GM23338 (cell line): ENCODE results near the gene ABHD6.

ENCODE experiments used
- CREB1 ChIP-seq: fragments of 250-450 bp; sonication (Bioruptor Pico); IDR thresholded peaks from 2 replicates; pipeline ENCODE4 v1.5.0; 2020; ENCODE audit warnings: low read depth, mild to moderate bottlenecking, moderate library complexity
- EZH2 ChIP-seq: fragments of 200-600 bp; sonication (generic); IDR thresholded peaks from one replicate; pipeline ENCODE4 v1.8.0; 2017; ENCODE audit warnings: antibody characterized with exemption, mild to moderate bottlenecking, low read depth; ENCODE audit not compliant: unreplicated experiment
- EZH2phosphoT487 ChIP-seq: fragments of 200-600 bp; sonication (generic); IDR thresholded peaks from one replicate; pipeline ENCODE4 v1.8.1; 2018; ENCODE audit warnings: antibody characterized with exemption; ENCODE audit not compliant: unreplicated experiment
- JUNB ChIP-seq: IDR thresholded peaks from one replicate; pipeline ENCODE4 v1.6.1; 2016; ENCODE audit warnings: antibody characterized with exemption; ENCODE audit not compliant: unreplicated experiment
- POLR2AphosphoS5 ChIP-seq: IDR thresholded peaks from 2 replicates; pipeline ENCODE4 v1.6.1; 2016; ENCODE audit warnings: antibody characterized with exemption, low read depth
- TF ChIP-seq, protein P1 (sequence below), 2 experiments: fragments of 200-600 bp in 1 of 2; sonication (generic) in 1 of 2; conservative IDR thresholded peaks; 2 replicates each; pipeline versions ENCODE4 v1.5.1 to v1.6.1; 2016 to 2017; ENCODE audit warnings: antibody characterized with exemption in 2 of 2, low read depth in 2 of 2, mild to moderate bottlenecking in 2 of 2, moderate library complexity in 1 of 2
- TF ChIP-seq, protein P2 (sequence below): IDR thresholded peaks from one replicate; pipeline ENCODE4 v1.6.1; 2018; ENCODE audit warnings: antibody characterized with exemption; ENCODE audit not compliant: unreplicated experiment

DNA sequence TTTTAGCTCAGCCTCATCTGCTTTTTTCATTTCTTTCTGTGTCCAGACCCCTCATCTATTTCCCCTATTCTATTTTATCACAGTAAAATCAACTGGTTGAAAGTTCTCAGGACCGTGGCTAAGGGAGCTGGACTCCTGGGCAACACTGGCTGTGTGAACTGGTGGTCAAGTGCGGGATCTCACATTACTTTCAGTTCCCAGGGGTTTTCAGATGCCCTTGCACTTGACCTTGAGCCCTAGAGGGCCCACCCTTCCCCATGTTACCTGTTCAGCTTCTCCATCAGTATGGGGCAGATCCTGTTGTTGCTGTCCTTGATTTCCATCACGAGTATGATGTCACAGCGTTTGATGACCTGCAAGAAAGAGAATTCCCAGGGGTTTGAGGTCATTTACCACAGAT lies 29.6 kb upstream of the ABHD6 start:
- TF ChIP-seq EZH2phosphoT487, result no peak
- TF ChIP-seq, protein P1, sequence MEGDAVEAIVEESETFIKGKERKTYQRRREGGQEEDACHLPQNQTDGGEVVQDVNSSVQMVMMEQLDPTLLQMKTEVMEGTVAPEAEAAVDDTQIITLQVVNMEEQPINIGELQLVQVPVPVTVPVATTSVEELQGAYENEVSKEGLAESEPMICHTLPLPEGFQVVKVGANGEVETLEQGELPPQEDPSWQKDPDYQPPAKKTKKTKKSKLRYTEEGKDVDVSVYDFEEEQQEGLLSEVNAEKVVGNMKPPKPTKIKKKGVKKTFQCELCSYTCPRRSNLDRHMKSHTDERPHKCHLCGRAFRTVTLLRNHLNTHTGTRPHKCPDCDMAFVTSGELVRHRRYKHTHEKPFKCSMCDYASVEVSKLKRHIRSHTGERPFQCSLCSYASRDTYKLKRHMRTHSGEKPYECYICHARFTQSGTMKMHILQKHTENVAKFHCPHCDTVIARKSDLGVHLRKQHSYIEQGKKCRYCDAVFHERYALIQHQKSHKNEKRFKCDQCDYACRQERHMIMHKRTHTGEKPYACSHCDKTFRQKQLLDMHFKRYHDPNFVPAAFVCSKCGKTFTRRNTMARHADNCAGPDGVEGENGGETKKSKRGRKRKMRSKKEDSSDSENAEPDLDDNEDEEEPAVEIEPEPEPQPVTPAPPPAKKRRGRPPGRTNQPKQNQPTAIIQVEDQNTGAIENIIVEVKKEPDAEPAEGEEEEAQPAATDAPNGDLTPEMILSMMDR (conservative IDR thresholded peaks at IDR 0.05; ENCODE audit: low read depth in 2 of 2), result no peak
- TF ChIP-seq, protein P2, sequence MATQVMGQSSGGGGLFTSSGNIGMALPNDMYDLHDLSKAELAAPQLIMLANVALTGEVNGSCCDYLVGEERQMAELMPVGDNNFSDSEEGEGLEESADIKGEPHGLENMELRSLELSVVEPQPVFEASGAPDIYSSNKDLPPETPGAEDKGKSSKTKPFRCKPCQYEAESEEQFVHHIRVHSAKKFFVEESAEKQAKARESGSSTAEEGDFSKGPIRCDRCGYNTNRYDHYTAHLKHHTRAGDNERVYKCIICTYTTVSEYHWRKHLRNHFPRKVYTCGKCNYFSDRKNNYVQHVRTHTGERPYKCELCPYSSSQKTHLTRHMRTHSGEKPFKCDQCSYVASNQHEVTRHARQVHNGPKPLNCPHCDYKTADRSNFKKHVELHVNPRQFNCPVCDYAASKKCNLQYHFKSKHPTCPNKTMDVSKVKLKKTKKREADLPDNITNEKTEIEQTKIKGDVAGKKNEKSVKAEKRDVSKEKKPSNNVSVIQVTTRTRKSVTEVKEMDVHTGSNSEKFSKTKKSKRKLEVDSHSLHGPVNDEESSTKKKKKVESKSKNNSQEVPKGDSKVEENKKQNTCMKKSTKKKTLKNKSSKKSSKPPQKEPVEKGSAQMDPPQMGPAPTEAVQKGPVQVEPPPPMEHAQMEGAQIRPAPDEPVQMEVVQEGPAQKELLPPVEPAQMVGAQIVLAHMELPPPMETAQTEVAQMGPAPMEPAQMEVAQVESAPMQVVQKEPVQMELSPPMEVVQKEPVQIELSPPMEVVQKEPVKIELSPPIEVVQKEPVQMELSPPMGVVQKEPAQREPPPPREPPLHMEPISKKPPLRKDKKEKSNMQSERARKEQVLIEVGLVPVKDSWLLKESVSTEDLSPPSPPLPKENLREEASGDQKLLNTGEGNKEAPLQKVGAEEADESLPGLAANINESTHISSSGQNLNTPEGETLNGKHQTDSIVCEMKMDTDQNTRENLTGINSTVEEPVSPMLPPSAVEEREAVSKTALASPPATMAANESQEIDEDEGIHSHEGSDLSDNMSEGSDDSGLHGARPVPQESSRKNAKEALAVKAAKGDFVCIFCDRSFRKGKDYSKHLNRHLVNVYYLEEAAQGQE, result no peak
- no peak for TF ChIP-seq EZH2
- no peak for TF ChIP-seq POLR2AphosphoS5
- no peak for TF ChIP-seq CREB1 (CRISPR knock-in tag)
- no peak for TF ChIP-seq JUNB
